Gastrocnemius medialis (tissue), 4 donors: Measurements from ENCODE around the gene MLYCD.

Source experiments
- CTCF ChIP-seq, 5 experiments: fragments of 450-650 bp in 3 of 5; fragments of 200-600 bp in 2 of 5; sonication (generic) in 2 of 5; IDR thresholded peaks in 4 of 5; conservative IDR thresholded peaks in 1 of 5; 1 replicate in 4 of 5; 2 replicates in 1 of 5; pipeline ENCODE4 v1.5.1; 2016 to 2019; ENCODE audit warnings: antibody characterized with exemption in 5 of 5, mild to moderate bottlenecking in 3 of 5, moderate library complexity in 3 of 5
- POLR2A ChIP-seq, 2 donors: fragments of 450-650 bp; IDR thresholded peaks; one replicate each; pipeline ENCODE4 v1.6.1; 2017; ENCODE audit warnings: antibody characterized with exemption in 2 of 2, mild to moderate bottlenecking in 2 of 2, moderate library complexity in 2 of 2

- TF ChIP-seq CTCF (IDR thresholded peaks at IDR 0.05 in 4 of 5, conservative IDR thresholded peaks at IDR 0.05 in 1 of 5), result no peak
- no peak for TF ChIP-seq POLR2A (IDR thresholded peaks at IDR 0.05)
Observed at GRCh38 chr16:83968306-83968851, 69.5 kb downstream of the MLYCD start.
